ENCODE measurements around the gene SHLD1.

Gene SHLD1

GRCh38 chr20:5888041-5888440, 137.8 kb downstream of the SHLD1 start:
- no peaks in the 10 kb centered on the region for H3K36me3 ChIP-seq (ENCODE audit: insufficient read depth)
- no peak overlapping the region for H3K27ac ChIP-seq
- H3K4me2 ChIP-seq: no peak overlapping the region
- H2AFZ ChIP-seq (ENCODE audit: low read depth): no peak overlapping the region
- TF ChIP-seq CTCF (conservative IDR thresholded peaks at IDR 0.05; ENCODE audit: low read depth, low read length): no peak
- no peaks in the 10 kb centered on the region for H3K4me1 ChIP-seq (ENCODE audit: low read depth, poor library complexity, severe bottlenecking)
- H3K79me2 ChIP-seq (ENCODE audit: insufficient read depth, low read depth): no peaks in the 10 kb centered on the region
- no peak overlapping the region for H3K9ac ChIP-seq
- no peak overlapping the region for H3K4me3 ChIP-seq (IDR thresholded peaks at IDR 0.05; ENCODE audit: insufficient read depth, low read depth, low read length)
- no peaks in the 10 kb centered on the region for H4K20me1 ChIP-seq (ENCODE audit: insufficient read depth)
- H3K27me3 ChIP-seq (ENCODE audit: insufficient read depth, low read depth): no peaks in the 10 kb centered on the region

- no peaks in the 10 kb centered on the region for H3K36me3 ChIP-seq (ENCODE audit: insufficient read depth)
- no peaks in the 10 kb centered on the region for H3K27me3 ChIP-seq (ENCODE audit: insufficient read depth, low read depth)
- no peak overlapping the region for H3K27ac ChIP-seq
Observed at GRCh38 chr20:5890773-5891441, 140.7 kb downstream of the SHLD1 start.

GRCh38 chr20:5893052-5893451, 142.9 kb downstream of the SHLD1 start:
- Histone ChIP-seq H4K20me1 (ENCODE audit: insufficient read depth) (no peaks in the 10 kb centered on the region), H3K4me2 (no peak overlapping the region), H3K36me3 (ENCODE audit: insufficient read depth) (no peaks in the 10 kb centered on the region), H3K4me1 (ENCODE audit: low read depth, poor library complexity, severe bottlenecking) (no peaks in the 10 kb centered on the region), H3K9ac (no peak overlapping the region), H2AFZ (ENCODE audit: low read depth) (no peak overlapping the region), H3K27me3 (ENCODE audit: insufficient read depth, low read depth) (no peaks in the 10 kb centered on the region), H3K4me3 (IDR thresholded peaks at IDR 0.05; ENCODE audit: insufficient read depth, low read depth, low read length) (no peak overlapping the region), H3K27ac (no peak overlapping the region), H3K79me2 (ENCODE audit: insufficient read depth, low read depth) (no peaks in the 10 kb centered on the region)
- no peak for TF ChIP-seq CTCF (conservative IDR thresholded peaks at IDR 0.05; ENCODE audit: low read depth, low read length)

More at GRCh38 chr20:5890773-5891441, 140.7 kb downstream of the SHLD1 start:
- Histone ChIP-seq H4K20me1 (ENCODE audit: insufficient read depth) (no peaks in the 10 kb centered on the region), H3K4me2 (no peak overlapping the region), H3K4me3 (IDR thresholded peaks at IDR 0.05; ENCODE audit: insufficient read depth, low read depth, low read length) (no peak overlapping the region), H2AFZ (ENCODE audit: low read depth) (no peak overlapping the region), H3K79me2 (ENCODE audit: insufficient read depth, low read depth) (no peaks in the 10 kb centered on the region), H3K9ac (no peak overlapping the region), H3K4me1 (ENCODE audit: low read depth, poor library complexity, severe bottlenecking) (no peaks in the 10 kb centered on the region)
- TF ChIP-seq CTCF (conservative IDR thresholded peaks at IDR 0.05; ENCODE audit: low read depth, low read length): no peak

GRCh38 chr20:5893621-5894020, 143.4 kb downstream of the SHLD1 start:
- no peaks in the 10 kb centered on the region for H4K20me1 ChIP-seq (ENCODE audit: insufficient read depth)
- no peak overlapping the region for H3K9ac ChIP-seq
- no peak overlapping the region for H3K27ac ChIP-seq
- H3K4me3 ChIP-seq (IDR thresholded peaks at IDR 0.05; ENCODE audit: insufficient read depth, low read depth, low read length): no peak overlapping the region
- H2AFZ ChIP-seq (ENCODE audit: low read depth): no peak overlapping the region
- H3K4me2 ChIP-seq: no peak overlapping the region
- no peaks in the 10 kb centered on the region for H3K4me1 ChIP-seq (ENCODE audit: low read depth, poor library complexity, severe bottlenecking)
- TF ChIP-seq CTCF (conservative IDR thresholded peaks at IDR 0.05; ENCODE audit: low read depth, low read length): no peak
- H3K36me3 ChIP-seq (ENCODE audit: insufficient read depth): no peaks in the 10 kb centered on the region
- no peaks in the 10 kb centered on the region for H3K79me2 ChIP-seq (ENCODE audit: insufficient read depth, low read depth)
- H3K27me3 ChIP-seq (ENCODE audit: insufficient read depth, low read depth): no peaks in the 10 kb centered on the region

Data from KMS-11 (cell line).